Fibroblast of villous mesenchyme (primary cell): ENCODE measurements around the gene NCDN. TPM values are rescaled to one million over a fixed set of nuclear protein-coding genes. Genes with fewer than 3 reads are reported as not detected.

Source experiments
- DNase-seq: peaks from one replicate; pipeline ENCODE4 v3.0.0-alpha.2; 2010; ENCODE audit warnings: low read depth
- H3K4me3 ChIP-seq: 2 replicates; pipeline ENCODE4 v1.5.1; 2011; ENCODE audit warnings: low read depth, mild to moderate bottlenecking, low read length
- total RNA-seq: library from RNA; depleted of rRNA; stranded (reverse); fragments of >200 nt; gene quantifications from 2 replicates; pipeline ENCODE4 v1.2.3, GENCODE V29; 2012
- TF ChIP-seq, protein P1 (sequence below): IDR thresholded peaks from 2 replicates; pipeline ENCODE4 v1.5.1; 2012; ENCODE audit warnings: low read depth, mild to moderate bottlenecking, low read length; ENCODE audit not compliant: insufficient read depth

The NCDN gene, protein sequence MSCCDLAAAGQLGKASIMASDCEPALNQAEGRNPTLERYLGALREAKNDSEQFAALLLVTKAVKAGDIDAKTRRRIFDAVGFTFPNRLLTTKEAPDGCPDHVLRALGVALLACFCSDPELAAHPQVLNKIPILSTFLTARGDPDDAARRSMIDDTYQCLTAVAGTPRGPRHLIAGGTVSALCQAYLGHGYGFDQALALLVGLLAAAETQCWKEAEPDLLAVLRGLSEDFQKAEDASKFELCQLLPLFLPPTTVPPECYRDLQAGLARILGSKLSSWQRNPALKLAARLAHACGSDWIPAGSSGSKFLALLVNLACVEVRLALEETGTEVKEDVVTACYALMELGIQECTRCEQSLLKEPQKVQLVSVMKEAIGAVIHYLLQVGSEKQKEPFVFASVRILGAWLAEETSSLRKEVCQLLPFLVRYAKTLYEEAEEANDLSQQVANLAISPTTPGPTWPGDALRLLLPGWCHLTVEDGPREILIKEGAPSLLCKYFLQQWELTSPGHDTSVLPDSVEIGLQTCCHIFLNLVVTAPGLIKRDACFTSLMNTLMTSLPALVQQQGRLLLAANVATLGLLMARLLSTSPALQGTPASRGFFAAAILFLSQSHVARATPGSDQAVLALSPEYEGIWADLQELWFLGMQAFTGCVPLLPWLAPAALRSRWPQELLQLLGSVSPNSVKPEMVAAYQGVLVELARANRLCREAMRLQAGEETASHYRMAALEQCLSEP
- total RNA-seq = 21.6 and 27.4 TPM in 2 replicates

DNA sequence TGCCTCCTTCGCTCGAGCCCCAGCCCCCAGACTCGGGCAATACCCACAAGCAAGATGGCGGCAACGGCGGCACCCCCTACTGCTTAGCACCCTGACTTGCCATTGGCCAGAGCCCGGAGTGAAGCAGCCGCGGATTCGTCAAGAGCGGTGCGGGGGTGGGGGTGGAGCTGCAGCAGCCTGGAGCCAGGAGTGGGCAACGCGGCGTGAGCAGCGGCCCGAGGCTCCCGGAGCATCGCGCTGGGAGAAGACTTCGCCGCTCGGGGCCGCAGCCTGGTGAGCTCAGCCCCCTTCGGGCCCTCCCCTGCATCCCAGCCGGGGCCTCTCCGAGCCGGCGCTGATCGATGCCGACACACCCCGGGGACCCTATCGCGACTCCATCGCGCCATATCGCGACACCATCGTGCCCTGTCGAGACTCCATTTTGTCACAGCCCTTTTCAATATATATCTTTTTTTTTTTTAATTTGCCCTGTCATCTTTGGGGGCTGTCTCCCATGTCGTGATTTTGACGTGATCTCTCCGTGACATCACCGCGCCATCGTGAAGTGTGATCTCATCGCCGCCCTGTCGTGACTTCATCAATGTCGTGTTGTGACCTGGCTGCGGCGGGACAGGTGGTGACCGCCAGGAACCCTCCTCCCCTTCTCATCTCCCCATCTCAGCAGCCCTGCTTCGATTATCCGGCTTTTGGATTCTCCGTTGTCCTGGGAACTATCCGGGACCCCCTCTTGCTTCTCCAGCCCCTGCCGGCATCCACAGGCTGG lies at the start of gene NCDN:
Gene NCDN, plus strand, starts transcription at position 189 of the 763 bp plus-strand sequence. Its CDS starts 392 bp downstream, at position 581.
- TF ChIP-seq, protein P1, sequence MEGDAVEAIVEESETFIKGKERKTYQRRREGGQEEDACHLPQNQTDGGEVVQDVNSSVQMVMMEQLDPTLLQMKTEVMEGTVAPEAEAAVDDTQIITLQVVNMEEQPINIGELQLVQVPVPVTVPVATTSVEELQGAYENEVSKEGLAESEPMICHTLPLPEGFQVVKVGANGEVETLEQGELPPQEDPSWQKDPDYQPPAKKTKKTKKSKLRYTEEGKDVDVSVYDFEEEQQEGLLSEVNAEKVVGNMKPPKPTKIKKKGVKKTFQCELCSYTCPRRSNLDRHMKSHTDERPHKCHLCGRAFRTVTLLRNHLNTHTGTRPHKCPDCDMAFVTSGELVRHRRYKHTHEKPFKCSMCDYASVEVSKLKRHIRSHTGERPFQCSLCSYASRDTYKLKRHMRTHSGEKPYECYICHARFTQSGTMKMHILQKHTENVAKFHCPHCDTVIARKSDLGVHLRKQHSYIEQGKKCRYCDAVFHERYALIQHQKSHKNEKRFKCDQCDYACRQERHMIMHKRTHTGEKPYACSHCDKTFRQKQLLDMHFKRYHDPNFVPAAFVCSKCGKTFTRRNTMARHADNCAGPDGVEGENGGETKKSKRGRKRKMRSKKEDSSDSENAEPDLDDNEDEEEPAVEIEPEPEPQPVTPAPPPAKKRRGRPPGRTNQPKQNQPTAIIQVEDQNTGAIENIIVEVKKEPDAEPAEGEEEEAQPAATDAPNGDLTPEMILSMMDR = no peak
- DNase-seq = peak; percentile 98
- H3K4me3 ChIP-seq = peak within 1 kb of the TSS; percentile 94

GRCh38 chr1:35507947-35508346 lies 49.7 kb upstream of the NCDN start:
- TF ChIP-seq, protein P1 = no peak
- no peak overlapping the region for H3K4me3 ChIP-seq
- no peak for DNase-seq

DNA sequence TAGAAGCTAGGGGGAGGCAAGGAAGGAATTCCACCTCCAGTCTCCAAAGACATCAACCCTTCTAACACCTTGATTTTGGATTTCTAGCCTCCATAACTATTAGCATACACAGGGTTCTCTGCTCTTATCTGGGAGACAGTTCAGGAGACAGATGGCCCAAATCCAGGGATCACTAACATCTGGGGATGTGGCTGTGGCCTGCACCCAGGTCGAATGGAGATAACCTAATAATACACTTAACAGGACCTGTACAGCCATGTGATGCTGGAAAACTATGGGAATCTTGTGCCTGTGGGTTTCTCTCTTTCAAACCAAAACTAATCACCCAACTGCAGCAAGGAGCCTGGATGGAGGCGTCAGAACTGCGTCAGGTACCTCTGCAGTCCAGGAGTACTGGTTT lies 48.0 kb upstream of the NCDN start:
- TF ChIP-seq, protein P1 = no peak

GRCh38 chr1:35511305-35511704 lies 46.3 kb upstream of the NCDN start:
- H3K4me3 ChIP-seq = no peak overlapping the region
- no peak for DNase-seq
- TF ChIP-seq, protein P1 = no peak

More for the DNA sequence above, 48.0 kb upstream of the NCDN start:
- H3K4me3 ChIP-seq = no peak overlapping the region
- no peak for DNase-seq

DNA sequence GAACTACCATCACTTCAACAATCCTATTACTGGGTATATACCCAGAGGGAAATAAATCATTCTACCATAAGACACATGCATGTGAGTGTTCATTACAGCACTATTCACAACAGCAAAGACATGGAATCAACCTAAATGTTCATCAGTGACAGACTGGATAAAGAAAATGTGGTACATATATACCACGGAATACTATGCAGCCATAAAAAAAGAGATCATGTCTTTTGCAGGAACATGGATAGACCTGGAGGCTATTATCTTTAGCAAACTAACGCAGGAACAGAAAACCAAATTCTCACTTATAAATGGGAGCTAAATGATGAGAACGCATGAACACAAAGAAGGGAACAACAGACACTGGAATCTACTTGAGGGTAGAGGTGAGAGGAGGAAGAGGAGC lies 39.4 kb upstream of the NCDN start:
- TF ChIP-seq, protein P1 = no peak
- DNase-seq = no peak
- no peak overlapping the region for H3K4me3 ChIP-seq

DNA sequence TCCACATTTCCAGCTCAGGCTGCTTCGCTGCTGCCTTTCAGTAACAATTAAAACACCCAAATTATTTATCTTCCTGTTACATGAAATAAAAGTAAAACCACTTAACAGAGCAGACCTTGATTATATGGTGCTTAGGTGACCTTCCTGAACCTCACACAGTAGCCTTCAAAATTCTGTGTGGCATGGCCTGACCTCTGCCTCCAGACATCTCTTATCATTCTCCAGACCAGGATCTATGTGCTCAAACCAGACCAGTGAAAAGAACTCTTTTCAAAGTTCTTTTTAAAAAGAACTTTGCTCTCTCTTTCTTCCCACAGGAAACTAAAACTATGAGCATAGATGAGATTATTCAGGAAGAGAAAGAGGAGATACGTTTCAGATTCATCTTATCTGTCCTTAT lies 38.2 kb upstream of the NCDN start:
- TF ChIP-seq, protein P1 = no peak
- H3K4me3 ChIP-seq = no peak overlapping the region
- DNase-seq = no peak
